Activated T-cell treated with anti-CD3 and anti-CD28 coated beads for 4 hours (primary cell): ENCODE measurements around the gene SRCAP.
A peak's percentile ranks its signal among the peaks of the same experiment; 100 is the strongest.
"Not testable (repeated sequence)": the region's sequence is repeated elsewhere in the genome, so short reads cannot be mapped to it uniquely, and the experiment has no call there.

Source experiments
- DNase-seq: peaks from one replicate; pipeline ENCODE4 v3.0.0-alpha.2; 2020

SRCAP gene

GRCh38 chr16:30699615-30700099 is 686 bp downstream of the SRCAP start:
- DNase-seq: no peak

GRCh38 chr16:30700491-30700890 is 1.5 kb downstream of the SRCAP start:
- no peak for DNase-seq

GRCh38 chr16:30700971-30701370 is 2.0 kb downstream of the SRCAP start:
- no peak for DNase-seq

- DNase-seq: not testable (repeated sequence)
Observed at GRCh38 chr16:30703071-30703470, 4.1 kb downstream of the SRCAP start.

DNA sequence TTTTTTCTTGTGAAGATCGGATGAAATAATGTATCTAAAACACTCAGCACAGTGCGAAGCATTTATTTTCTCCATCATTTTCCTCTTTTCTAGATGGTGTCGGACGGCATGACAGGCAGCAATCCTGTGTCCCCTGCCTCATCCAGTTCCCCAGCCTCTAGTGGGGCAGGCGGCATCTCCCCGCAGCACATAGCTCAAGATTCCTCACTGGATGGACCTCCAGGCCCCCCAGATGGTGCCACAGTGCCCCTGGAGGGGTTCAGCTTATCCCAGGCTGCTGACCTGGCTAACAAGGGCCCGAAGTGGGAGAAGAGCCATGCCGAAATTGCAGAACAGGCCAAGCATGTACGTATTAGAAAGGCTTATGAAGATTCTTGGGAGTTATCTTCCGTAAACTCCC is 5.0 kb downstream of the SRCAP start:
- DNase-seq: no peak

DNA sequence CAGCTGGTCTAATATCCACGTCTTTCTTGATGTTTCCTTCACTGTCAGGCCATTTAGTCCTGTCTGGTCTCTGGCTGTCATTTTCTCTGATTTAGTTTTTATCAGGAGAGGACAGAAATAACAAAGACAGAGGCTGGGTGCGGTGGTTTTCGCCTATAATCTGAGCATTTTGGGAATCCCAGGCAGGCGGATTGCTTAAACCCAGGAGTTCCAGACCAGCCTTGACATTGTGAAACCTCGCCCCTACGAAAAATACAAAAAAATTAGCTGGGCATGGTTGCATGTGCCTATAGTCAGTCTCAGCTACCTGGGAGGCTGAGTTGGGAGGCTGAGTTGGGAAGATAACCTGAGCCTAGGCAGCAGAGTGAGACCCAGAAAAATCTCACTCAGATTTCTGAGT is 7.1 kb downstream of the SRCAP start:
- no peak for DNase-seq

GRCh38 chr16:30710971-30711370 is 12.0 kb downstream of the SRCAP start:
- no peak for DNase-seq

DNA sequence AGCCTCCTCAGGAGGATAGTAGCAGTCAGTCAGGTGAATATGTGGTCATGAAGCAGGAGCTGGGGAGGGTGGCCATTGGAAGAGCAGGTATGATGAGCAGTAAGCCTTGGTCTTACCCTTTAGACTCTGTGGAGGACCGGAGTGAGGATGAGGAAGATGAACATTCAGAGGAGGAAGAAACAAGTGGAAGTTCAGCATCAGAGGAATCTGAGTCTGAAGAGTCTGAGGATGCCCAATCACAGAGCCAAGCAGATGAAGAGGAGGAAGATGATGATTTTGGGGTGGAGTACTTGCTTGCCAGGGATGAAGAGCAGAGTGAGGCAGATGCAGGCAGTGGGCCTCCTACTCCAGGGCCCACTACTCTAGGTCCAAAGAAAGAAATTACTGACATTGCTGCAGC is 12.7 kb downstream of the SRCAP start:
- no peak for DNase-seq

DNA sequence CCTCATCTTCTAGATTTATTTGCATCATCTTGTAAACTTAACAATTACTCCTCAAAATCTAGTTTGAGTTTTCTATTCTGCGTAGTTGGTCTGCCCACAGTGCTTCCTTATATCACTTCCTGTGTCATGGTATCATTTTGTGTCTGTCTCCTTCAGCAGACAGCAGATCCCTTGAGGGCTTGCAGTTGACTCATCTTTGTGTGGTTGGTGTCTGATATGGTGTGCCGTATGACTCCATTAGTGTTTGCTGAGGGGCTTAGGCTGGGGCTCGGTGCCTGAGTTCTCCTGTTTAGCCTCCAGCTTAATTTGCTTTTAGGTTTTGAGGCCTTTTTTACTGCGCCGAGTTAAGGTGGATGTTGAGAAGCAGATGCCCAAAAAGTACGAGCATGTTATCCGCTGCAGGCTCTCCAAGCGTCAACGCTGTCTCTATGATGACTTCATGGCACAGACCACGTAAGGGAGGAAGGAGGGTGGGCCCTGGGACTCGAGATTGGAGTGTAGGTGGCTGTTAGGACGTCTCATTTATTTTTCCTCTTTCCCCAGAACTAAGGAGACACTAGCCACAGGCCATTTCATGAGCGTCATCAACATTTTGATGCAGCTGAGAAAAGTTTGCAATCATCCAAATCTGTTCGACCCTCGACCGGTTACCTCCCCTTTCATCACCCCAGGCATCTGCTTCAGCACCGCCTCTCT is 16.9 kb downstream of the SRCAP start:
- DNase-seq: peak; percentile 31

- DNase-seq: no peak
Observed at GRCh38 chr16:30720086-30720485, 21.1 kb downstream of the SRCAP start.

- no peak for DNase-seq
Observed at GRCh38 chr16:30720694-30721093, 21.7 kb downstream of the SRCAP start.

DNA sequence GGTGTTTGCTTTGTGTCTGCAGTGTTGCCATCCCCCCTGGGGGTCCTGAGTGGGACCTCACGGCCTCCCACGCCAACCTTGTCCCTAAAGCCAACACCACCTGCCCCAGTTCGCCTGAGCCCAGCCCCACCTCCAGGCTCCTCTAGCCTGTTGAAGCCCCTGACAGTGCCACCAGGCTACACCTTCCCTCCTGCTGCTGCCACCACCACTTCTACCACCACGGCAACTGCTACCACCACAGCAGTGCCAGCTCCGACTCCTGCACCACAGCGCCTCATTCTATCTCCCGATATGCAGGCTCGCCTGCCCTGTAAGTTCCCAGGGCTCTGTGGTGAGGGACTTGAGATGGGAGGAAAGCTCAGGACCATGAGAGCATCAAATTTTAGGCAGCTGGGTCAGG is 22.2 kb downstream of the SRCAP start:
- no peak for DNase-seq

- no peak for DNase-seq
Observed at GRCh38 chr16:30721606-30722005, 22.6 kb downstream of the SRCAP start.

DNA sequence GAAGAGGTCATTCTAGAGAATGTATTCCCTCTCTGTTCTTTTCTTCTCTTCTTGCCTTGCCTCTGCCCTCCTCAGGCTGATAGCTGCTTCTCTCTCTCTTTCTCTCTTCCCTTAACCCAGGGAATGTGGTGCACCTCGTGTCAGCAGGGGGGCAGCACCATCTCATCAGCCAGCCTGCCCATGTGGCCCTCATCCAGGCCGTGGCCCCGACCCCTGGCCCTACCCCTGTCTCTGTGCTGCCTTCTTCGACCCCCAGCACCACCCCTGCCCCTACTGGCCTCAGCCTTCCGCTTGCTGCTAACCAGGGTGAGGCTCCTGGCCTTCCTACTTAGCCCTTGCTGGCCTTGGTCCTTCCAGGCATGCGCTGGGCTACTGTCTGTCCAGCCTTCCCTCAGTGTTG is 23.5 kb downstream of the SRCAP start:
- DNase-seq: no peak

DNA sequence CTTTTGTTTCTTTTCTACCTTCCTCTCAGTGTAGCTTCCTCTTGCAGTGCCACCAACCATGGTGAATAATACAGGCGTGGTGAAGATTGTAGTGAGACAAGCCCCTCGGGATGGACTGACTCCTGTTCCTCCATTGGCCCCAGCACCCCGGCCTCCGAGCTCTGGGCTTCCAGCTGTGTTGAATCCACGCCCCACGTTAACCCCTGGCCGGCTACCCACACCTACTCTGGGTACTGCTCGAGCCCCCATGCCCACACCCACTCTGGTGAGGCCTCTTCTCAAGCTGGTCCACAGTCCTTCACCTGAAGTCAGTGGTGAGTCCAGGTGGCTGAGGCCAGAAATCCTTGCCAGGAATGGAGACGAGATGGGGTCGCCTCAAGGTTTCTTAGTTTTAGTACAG is 23.9 kb downstream of the SRCAP start:
- DNase-seq: no peak

DNA sequence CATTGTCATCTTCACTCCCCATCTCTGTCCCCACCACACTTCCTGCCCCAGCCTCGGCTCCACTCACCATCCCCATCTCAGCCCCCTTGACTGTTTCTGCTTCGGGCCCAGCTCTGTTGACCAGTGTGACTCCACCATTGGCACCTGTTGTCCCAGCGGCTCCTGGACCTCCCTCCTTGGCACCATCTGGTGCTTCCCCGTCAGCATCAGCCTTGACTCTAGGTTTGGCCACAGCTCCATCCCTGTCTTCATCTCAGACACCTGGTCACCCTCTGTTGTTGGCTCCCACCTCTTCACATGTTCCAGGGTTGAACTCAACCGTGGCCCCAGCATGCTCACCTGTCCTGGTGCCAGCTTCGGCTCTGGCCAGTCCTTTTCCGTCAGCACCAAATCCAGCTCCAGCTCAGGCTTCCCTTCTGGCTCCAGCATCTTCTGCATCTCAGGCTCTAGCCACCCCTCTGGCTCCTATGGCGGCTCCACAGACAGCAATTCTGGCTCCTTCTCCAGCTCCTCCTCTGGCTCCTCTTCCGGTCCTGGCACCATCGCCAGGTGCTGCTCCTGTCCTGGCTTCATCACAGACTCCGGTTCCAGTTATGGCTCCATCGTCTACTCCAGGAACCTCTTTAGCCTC is 24.9 kb downstream of the SRCAP start:
- no peak for DNase-seq

DNA sequence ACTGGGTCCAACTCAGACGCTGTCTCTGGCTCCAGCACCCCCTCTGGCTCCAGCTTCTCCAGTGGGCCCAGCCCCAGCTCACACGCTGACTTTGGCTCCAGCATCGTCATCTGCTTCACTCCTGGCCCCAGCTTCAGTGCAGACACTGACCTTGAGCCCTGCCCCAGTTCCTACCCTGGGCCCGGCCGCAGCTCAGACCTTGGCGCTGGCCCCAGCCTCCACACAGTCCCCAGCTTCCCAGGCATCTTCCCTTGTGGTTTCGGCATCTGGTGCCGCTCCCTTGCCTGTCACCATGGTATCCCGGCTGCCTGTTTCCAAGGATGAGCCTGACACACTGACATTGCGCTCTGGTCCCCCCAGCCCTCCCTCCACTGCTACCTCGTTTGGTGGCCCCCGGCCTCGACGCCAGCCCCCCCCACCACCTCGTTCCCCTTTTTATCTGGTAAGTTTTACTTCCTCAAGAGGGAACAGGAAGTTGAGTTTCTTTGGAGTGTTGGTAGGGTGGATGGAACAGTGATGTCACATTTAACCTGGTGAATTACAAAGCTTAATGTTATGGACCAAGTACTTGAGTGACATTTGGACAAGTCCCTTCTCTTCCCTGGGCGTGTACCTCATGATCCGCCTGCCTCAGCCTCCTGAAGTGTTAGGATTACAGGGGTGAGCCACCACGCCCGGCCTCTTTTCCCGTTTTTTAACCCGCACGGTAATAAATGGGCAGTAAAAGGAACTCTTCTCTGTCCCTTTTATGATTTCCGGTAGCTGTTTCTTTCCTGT is 25.9 kb downstream of the SRCAP start:
- no peak for DNase-seq

DNA sequence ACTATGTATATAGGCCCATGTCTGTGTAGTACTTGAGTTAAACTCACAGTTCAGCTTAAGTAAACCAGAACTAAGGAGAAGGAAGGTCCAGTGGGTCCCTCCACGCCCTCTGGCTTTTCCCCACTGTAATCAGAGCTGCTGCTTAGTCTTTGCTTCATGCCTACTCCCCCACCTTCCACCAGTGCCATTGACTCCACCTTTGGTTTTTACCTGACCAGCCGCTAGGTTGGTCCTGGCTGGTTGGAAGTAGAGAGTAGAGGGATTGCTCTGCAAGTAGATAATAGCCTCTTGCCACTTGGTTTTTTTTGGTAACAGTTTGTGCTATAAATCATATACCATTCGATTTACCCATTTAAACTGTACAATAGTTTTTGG is 26.4 kb downstream of the SRCAP start:
- DNase-seq: no peak

DNA sequence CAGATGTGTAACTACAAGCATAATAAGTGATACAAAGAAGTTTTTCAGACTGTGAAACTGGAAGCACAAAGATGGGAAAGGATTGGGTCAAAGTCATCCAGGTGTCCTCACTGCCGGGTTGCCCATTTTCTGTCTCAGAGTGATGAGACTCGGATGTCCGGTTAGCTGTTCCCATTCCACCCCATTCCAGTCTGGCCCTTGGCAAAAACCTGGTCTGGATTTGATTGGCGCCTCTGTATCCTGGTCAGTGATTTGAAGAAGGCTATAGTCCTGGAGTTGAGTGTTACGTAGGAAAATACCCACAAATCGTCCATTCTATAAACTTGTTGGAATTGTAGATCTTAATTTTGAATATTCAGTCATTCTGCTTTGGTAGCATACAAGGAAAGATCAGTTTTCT is 29.4 kb downstream of the SRCAP start:
- no peak for DNase-seq

DNA sequence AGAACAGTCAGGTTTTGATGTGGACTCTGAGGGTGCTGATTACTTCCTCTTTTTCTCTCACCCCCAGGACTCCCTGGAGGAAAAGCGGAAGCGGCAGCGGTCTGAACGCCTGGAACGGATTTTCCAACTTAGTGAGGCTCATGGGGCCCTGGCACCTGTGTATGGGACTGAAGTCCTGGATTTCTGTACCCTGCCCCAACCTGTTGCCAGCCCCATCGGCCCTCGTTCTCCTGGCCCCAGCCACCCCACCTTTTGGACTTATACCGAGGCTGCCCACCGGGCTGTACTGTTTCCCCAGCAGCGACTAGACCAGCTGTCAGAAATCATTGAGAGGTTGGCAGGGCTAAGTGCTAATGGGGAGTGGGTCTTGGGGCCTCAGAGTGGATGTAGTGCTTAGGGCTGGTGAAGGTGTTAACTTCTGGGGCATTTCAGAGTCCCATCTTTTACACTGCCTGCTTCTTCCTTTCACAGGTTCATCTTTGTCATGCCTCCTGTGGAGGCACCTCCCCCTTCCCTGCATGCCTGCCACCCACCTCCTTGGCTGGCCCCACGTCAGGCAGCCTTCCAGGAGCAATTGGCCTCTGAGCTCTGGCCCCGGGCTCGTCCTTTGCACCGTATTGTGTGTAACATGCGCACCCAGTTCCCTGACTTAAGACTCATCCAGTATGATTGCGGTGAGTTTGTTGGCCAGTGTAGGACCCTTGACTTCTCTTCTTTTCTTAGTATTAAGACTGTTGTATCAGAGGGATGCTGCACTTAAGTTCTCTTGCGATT is 30.1 kb downstream of the SRCAP start:
- no peak for DNase-seq

DNA sequence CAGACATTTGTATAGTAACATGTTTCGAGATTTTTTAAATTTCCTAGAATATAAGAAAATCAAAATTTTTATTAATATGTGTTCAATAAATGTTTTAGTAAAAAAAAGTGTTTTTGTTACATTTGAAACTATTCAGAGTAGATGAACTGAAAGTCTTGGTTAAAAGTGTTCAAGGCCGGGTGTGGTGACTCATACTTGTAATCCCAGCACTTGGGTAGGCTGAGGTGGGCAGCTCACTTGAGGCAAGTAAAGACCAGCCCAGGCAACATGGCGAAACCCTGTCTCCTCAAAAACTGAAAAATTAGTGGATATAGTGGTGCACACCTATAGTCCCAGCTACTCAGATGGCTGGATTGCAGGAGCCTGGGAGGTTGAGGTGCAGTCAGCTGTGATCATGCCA is 32.4 kb downstream of the SRCAP start:
- no peak for DNase-seq

GRCh38 chr16:30736995-30737793 is 38.2 kb downstream of the SRCAP start:
- DNase-seq: no peak
